ENCODE results near the gene SUB1.
"Not testable (repeated sequence)": the region's sequence is repeated elsewhere in the genome, so short reads cannot be mapped to it uniquely, and the experiment has no call there.

- TF ChIP-seq, protein P1, sequence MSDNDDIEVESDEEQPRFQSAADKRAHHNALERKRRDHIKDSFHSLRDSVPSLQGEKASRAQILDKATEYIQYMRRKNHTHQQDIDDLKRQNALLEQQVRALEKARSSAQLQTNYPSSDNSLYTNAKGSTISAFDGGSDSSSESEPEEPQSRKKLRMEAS (IDR thresholded peaks at IDR 0.05; ENCODE audit: insufficient read depth, insufficient read length) = not testable (repeated sequence)
- TF ChIP-seq CTCF (IDR thresholded peaks at IDR 0.05; ENCODE audit: extremely low read depth in 1 of 2, insufficient read depth in 1 of 2, low read depth in 1 of 2, low read length in 2 of 2); EZH2 (IDR thresholded peaks at IDR 0.05; ENCODE audit: borderline replicate concordance, low read depth, low read length, severe bottlenecking); POLR2AphosphoS5 (IDR thresholded peaks at IDR 0.05; ENCODE audit: insufficient read depth, low read depth, low read length); POLR2A (IDR thresholded peaks at IDR 0.05; ENCODE audit: low read depth, low read length); MYC (IDR thresholded peaks at IDR 0.05; ENCODE audit: low read depth, low read length); JUN (IDR thresholded peaks at IDR 0.05; ENCODE audit: borderline replicate concordance, insufficient read depth, insufficient read length, low read depth): not testable (repeated sequence)
These were observed 28.8 kb upstream of the SUB1 start for GRCh38 chr5:32556543-32556942.
